GM23338 (cell line): Measurements from ENCODE around the gene HIVEP3. TPM values are rescaled to one million over a fixed set of nuclear protein-coding genes. Genes with fewer than 3 reads are reported as not detected.

Source experiments
- ATAC-seq: fragments of 200-7000 bp; cut with Tn5 transposase; 3 replicates; pipeline ENCODE4 v1.9.1; 2020
- DNase-seq: peaks from one replicate; pipeline ENCODE4 v3.0.0-alpha.2; 2015; ENCODE audit warnings: low spot score
- H2AFZ ChIP-seq: fragments of 200-600 bp; sonication (generic); 2 replicates; pipeline ENCODE4 v1.8.0; 2016; ENCODE audit warnings: antibody characterized with exemption, mild to moderate bottlenecking, moderate library complexity
- H3F3A ChIP-seq: fragments of 200-600 bp; sonication (generic); replicated peaks from 2 replicates; pipeline ENCODE4 v1.8.0; 2017; ENCODE audit warnings: antibody characterized with exemption, mixed run types, low read depth
- H3K27ac ChIP-seq: fragments of 200-600 bp; sonication (generic); 2 replicates; pipeline ENCODE4 v1.6.1; 2016; ENCODE audit warnings: low read depth
- H3K27me3 ChIP-seq: fragments of 200-600 bp; sonication (generic); 2 replicates; pipeline ENCODE4 v1.8.0; 2016; ENCODE audit warnings: mild to moderate bottlenecking, mixed run types, moderate library complexity; ENCODE audit not compliant: insufficient read depth
- H3K36me3 ChIP-seq: fragments of 200-600 bp; sonication (generic); 2 replicates; pipeline ENCODE4 v1.8.0; 2016; ENCODE audit warnings: mild to moderate bottlenecking; ENCODE audit not compliant: insufficient read depth
- H3K4me1 ChIP-seq: fragments of 200-600 bp; sonication (generic); 2 replicates; pipeline ENCODE4 v1.8.0; 2016; ENCODE audit warnings: mild to moderate bottlenecking, moderate library complexity; ENCODE audit not compliant: insufficient read depth
- H3K4me2 ChIP-seq: fragments of 200-600 bp; sonication (generic); 2 replicates; pipeline ENCODE4 v1.7.1; 2017; ENCODE audit warnings: mixed run types
- H3K4me3 ChIP-seq: fragments of 200-600 bp; sonication (generic); 2 replicates; pipeline ENCODE4 v1.6.1; 2016; ENCODE audit warnings: mixed run types
- H3K79me2 ChIP-seq: fragments of 200-600 bp; sonication (generic); replicated peaks from 2 replicates; pipeline ENCODE4 v1.8.0; 2017; ENCODE audit warnings: mild to moderate bottlenecking; ENCODE audit not compliant: insufficient read depth
- H3K9me2 ChIP-seq: fragments of 200-600 bp; sonication (generic); 2 replicates; pipeline ENCODE4 v1.8.0; 2017; ENCODE audit not compliant: insufficient read depth
- H4K20me1 ChIP-seq: fragments of 200-600 bp; sonication (generic); replicated peaks from 2 replicates; pipeline ENCODE4 v1.8.0; 2017; ENCODE audit warnings: mild to moderate bottlenecking; ENCODE audit not compliant: insufficient read depth
- H3K27ac Mint-ChIP-seq: 2 replicates; pipeline ENCODE4 v1.8.0; 2020; ENCODE audit warnings: inconsistent platforms, mild to moderate bottlenecking, moderate library complexity, mixed read lengths
- H3K27me3 Mint-ChIP-seq: 3 replicates; pipeline ENCODE4 v1.8.0; 2022; ENCODE audit warnings: low read depth, mild to moderate bottlenecking, moderate library complexity, mixed read lengths, inconsistent platforms; ENCODE audit not compliant: insufficient read depth, poor library complexity
- H3K36me3 Mint-ChIP-seq: 3 replicates; pipeline ENCODE4 v1.8.0; 2021; ENCODE audit warnings: low read depth, mild to moderate bottlenecking, inconsistent platforms, moderate library complexity, mixed read lengths
- H3K4me1 Mint-ChIP-seq: 3 replicates; pipeline ENCODE4 v1.8.0; 2020; ENCODE audit warnings: mild to moderate bottlenecking, inconsistent platforms, mixed read lengths
- H3K4me3 Mint-ChIP-seq: 3 replicates; pipeline ENCODE4 v1.8.0; 2021; ENCODE audit warnings: moderate library complexity, mild to moderate bottlenecking, inconsistent platforms, mixed read lengths
- H3K9me3 Mint-ChIP-seq: 3 replicates; pipeline ENCODE4 v1.8.0; 2020; ENCODE audit warnings: moderate library complexity, mild to moderate bottlenecking, inconsistent platforms, mixed read lengths
- CREB1 ChIP-seq: fragments of 250-450 bp; sonication (Bioruptor Pico); IDR thresholded peaks from 2 replicates; pipeline ENCODE4 v1.5.0; 2020; ENCODE audit warnings: low read depth, mild to moderate bottlenecking, moderate library complexity
- CTCF ChIP-seq, 2 experiments: fragments of 200-600 bp in 1 of 2; sonication (generic) in 1 of 2; conservative IDR thresholded peaks; 2 replicates each; pipeline versions ENCODE4 v1.5.1 to v1.6.1; 2016 to 2017; ENCODE audit warnings: antibody characterized with exemption in 2 of 2, low read depth in 2 of 2, mild to moderate bottlenecking in 2 of 2, moderate library complexity in 1 of 2
- ETS1 ChIP-seq: IDR thresholded peaks from 2 replicates; pipeline ENCODE4 v1.6.1; 2016; ENCODE audit warnings: antibody characterized with exemption
- EZH2 ChIP-seq: fragments of 200-600 bp; sonication (generic); IDR thresholded peaks from one replicate; pipeline ENCODE4 v1.8.0; 2017; ENCODE audit warnings: antibody characterized with exemption, mild to moderate bottlenecking, low read depth; ENCODE audit not compliant: unreplicated experiment
- EZH2phosphoT487 ChIP-seq: fragments of 200-600 bp; sonication (generic); IDR thresholded peaks from one replicate; pipeline ENCODE4 v1.8.1; 2018; ENCODE audit warnings: antibody characterized with exemption; ENCODE audit not compliant: unreplicated experiment
- JUNB ChIP-seq: IDR thresholded peaks from one replicate; pipeline ENCODE4 v1.6.1; 2016; ENCODE audit warnings: antibody characterized with exemption; ENCODE audit not compliant: unreplicated experiment
- REST ChIP-seq: IDR thresholded peaks from one replicate; pipeline ENCODE4 v1.6.1; 2018; ENCODE audit warnings: antibody characterized with exemption; ENCODE audit not compliant: unreplicated experiment
- STAT1 ChIP-seq: IDR thresholded peaks from one replicate; pipeline ENCODE4 v1.6.1; 2016; ENCODE audit warnings: antibody characterized with exemption; ENCODE audit not compliant: unreplicated experiment
- ZNF114 ChIP-seq: fragments of 250-450 bp; sonication (Bioruptor Pico); IDR thresholded peaks from 2 replicates; pipeline ENCODE4 v1.5.0; 2020; ENCODE audit warnings: mild to moderate bottlenecking, moderate library complexity
- ZNF331 ChIP-seq: fragments of 250-450 bp; sonication (Bioruptor Pico); IDR thresholded peaks from 2 replicates; pipeline ENCODE4 v1.5.0; 2020; ENCODE audit warnings: low read depth, mild to moderate bottlenecking, moderate library complexity
- polyA plus RNA-seq: library from polyadenylated mRNA; unstranded; fragments of >200 nt; fragmentation: Nextera tagmentation; extraction: Ambion mirVana; gene quantifications from 2 replicates; pipeline ENCODE4 v1.2.1, GENCODE V29; 2016
- total RNA-seq: library from RNA; depleted of rRNA; stranded (reverse); fragments of >200 nt; shearing (Covaris generic); gene quantifications from 2 replicates; pipeline ENCODE4 v1.2.3, GENCODE V29; 2014

The HIVEP3 gene
- total and polyA plus RNA-seq, 2 experiments from 2014 or later: 0.14 to 0.24 TPM

GRCh38 chr1:41501581-41501980 lies 417.1 kb downstream of the HIVEP3 start:
- no peaks in the 10 kb centered on the region for H4K20me1 ChIP-seq
- peaks cover 6% of the 10 kb centered on the region; the same call in 1 of the 2 replicates for H3K4me1 ChIP-seq
- ATAC-seq (no peak), DNase-seq (no peak)
- H2AFZ ChIP-seq: no peak overlapping the region
- TF ChIP-seq EZH2: no peak
- no peak for TF ChIP-seq ZNF114 (CRISPR knock-in tag)
- no peak for TF ChIP-seq REST
- no peak for TF ChIP-seq STAT1
- no peaks in the 10 kb centered on the region for H3K36me3 Mint-ChIP-seq
- H3K4me3 ChIP-seq: no peak overlapping the region
- no peaks in the 10 kb centered on the region for H3K36me3 ChIP-seq
- H3K27ac Mint-ChIP-seq: no peak overlapping the region
- H3K4me2 ChIP-seq: no peak overlapping the region
- no peaks in the 10 kb centered on the region for H3K9me3 Mint-ChIP-seq
- H3F3A ChIP-seq: no peaks in the 10 kb centered on the region
- no peaks in the 10 kb centered on the region for H3K9me2 ChIP-seq
- no peak overlapping the region for H3K4me3 Mint-ChIP-seq
- peaks cover 28% of the 10 kb centered on the region for H3K4me1 Mint-ChIP-seq
- no peak overlapping the region for H3K27ac ChIP-seq
- H3K79me2 ChIP-seq: no peaks in the 10 kb centered on the region
- peaks cover 19% of the 10 kb centered on the region for H3K27me3 Mint-ChIP-seq
- H3K27me3 ChIP-seq: peaks cover 6% of the 10 kb centered on the region

GRCh38 chr1:41500781-41501518 lies 417.8 kb downstream of the HIVEP3 start:
- Mint-ChIP-seq H3K9me3 (no peaks in the 10 kb centered on the region), H3K27me3 (peaks cover 19% of the 10 kb centered on the region), H3K27ac (no peak overlapping the region), H3K36me3 (no peaks in the 10 kb centered on the region), H3K4me1 (peaks cover 28% of the 10 kb centered on the region), H3K4me3 (no peak overlapping the region)
- DNase-seq (no peak), ATAC-seq (no peak)
- Histone ChIP-seq H3K4me1 (peaks cover 8% of the 10 kb centered on the region; the same call in 1 of the 2 replicates), H3K4me3 (no peak overlapping the region), H3F3A (0 out of 2 replicates have a peak, but pooled peaks cover under 1% of the 10 kb centered on the region), H4K20me1 (no peaks in the 10 kb centered on the region), H3K79me2 (no peaks in the 10 kb centered on the region), H3K36me3 (no peaks in the 10 kb centered on the region), H2AFZ (no peak overlapping the region; the same call in 1 of the 2 replicates), H3K4me2 (no peak overlapping the region), H3K27ac (no peak overlapping the region), H3K27me3 (peaks cover 9% of the 10 kb centered on the region), H3K9me2 (no peaks in the 10 kb centered on the region)
- TF ChIP-seq JUNB: no peak
- TF ChIP-seq STAT1: no peak
- no peak for TF ChIP-seq ZNF331
- TF ChIP-seq EZH2phosphoT487: no peak
- TF ChIP-seq ZNF114 (CRISPR knock-in tag): no peak
- TF ChIP-seq CREB1 (CRISPR knock-in tag): no peak
- peak in 1 of 2 experiments; percentile 26; a peak in 3 of 4 replicates for TF ChIP-seq CTCF (conservative IDR thresholded peaks at IDR 0.05; ENCODE audit: low read depth in 2 of 2)
- no peak for TF ChIP-seq EZH2
- no peak for TF ChIP-seq ETS1
